Ovary (tissue), 1 donor: ENCODE results near the gene EYA4.

Source experiments
- EP300 ChIP-seq: sonication (generic); formaldehyde crosslinking; IDR thresholded peaks from one replicate; pipeline ENCODE4 v1.6.1; 2017; ENCODE audit warnings: antibody characterized with exemption
- POLR2A ChIP-seq: fragments of 450-650 bp; IDR thresholded peaks from one replicate; pipeline ENCODE4 v1.6.1; 2017; ENCODE audit warnings: antibody characterized with exemption, mild to moderate bottlenecking, moderate library complexity

- TF ChIP-seq EP300 (no peak), POLR2A (no peak)
Observed at GRCh38 chr6:133277900-133278545, 36.9 kb downstream of the EYA4 start.
